MM.1S (cell line): Measurements from ENCODE around the gene IL15.

Experiments used
- DNase-seq: peaks from one replicate; pipeline ENCODE4 v3.0.0-alpha.2; 2015
- H2AFZ ChIP-seq: fragments of 300-600 bp; sonication (generic); 2 replicates; pipeline ENCODE4 v1.6.0; 2016; ENCODE audit warnings: antibody characterized with exemption, low read length
- H3F3A ChIP-seq: fragments of 300-600 bp; sonication (generic); 2 replicates; pipeline ENCODE4 v1.6.1; 2016; ENCODE audit warnings: mild to moderate bottlenecking, antibody characterized with exemption, low read length, moderate library complexity, mixed read lengths; ENCODE audit not compliant: insufficient read depth
- H3K27ac ChIP-seq: fragments of 300-600 bp; sonication (generic); 2 replicates; pipeline ENCODE4 v1.5.1; 2016; ENCODE audit warnings: mild to moderate bottlenecking, low read length
- H3K27me3 ChIP-seq: fragments of 300-600 bp; sonication (generic); replicated peaks from 2 replicates; pipeline ENCODE4 v1.6.0; 2016; ENCODE audit warnings: low read length; ENCODE audit not compliant: insufficient read depth
- H3K36me3 ChIP-seq: fragments of 300-600 bp; sonication (generic); replicated peaks from 2 replicates; pipeline ENCODE4 v1.6.1; 2016; ENCODE audit warnings: mild to moderate bottlenecking, low read length, mixed read lengths; ENCODE audit not compliant: insufficient read depth
- H3K4me1 ChIP-seq: fragments of 300-600 bp; sonication (generic); 2 replicates; pipeline ENCODE4 v1.6.1; 2016; ENCODE audit warnings: low read length, mixed read lengths
- H3K4me2 ChIP-seq: fragments of 300-600 bp; sonication (generic); 2 replicates; pipeline ENCODE4 v1.6.0; 2016; ENCODE audit warnings: low read depth, low read length
- H3K4me3 ChIP-seq: fragments of 300-600 bp; sonication (generic); 2 replicates; pipeline ENCODE4 v1.5.1; 2016; ENCODE audit warnings: low read length, mixed read lengths
- H3K79me2 ChIP-seq: fragments of 300-600 bp; sonication (generic); 2 replicates; pipeline ENCODE4 v1.6.1; 2016; ENCODE audit warnings: mixed run types, low read length, mixed read lengths
- H3K9ac ChIP-seq: fragments of 300-600 bp; sonication (generic); 2 replicates; pipeline ENCODE4 v1.6.1; 2016; ENCODE audit warnings: low read length, mixed read lengths
- H3K9me2 ChIP-seq: fragments of 300-600 bp; sonication (generic); replicated peaks from 2 replicates; pipeline ENCODE4 v1.6.1; 2016; ENCODE audit warnings: mild to moderate bottlenecking, low read length, mixed read lengths; ENCODE audit not compliant: insufficient read depth
- H3K9me3 ChIP-seq: fragments of 300-600 bp; sonication (generic); replicated peaks from 2 replicates; pipeline ENCODE4 v1.6.1; 2016; ENCODE audit warnings: mild to moderate bottlenecking, low read length, mixed read lengths; ENCODE audit not compliant: insufficient read depth
- H4K20me1 ChIP-seq: fragments of 300-600 bp; sonication (generic); 2 replicates; pipeline ENCODE4 v1.6.1; 2016; ENCODE audit warnings: mild to moderate bottlenecking, low read length, moderate library complexity, mixed read lengths; ENCODE audit not compliant: insufficient read depth
- EZH2 ChIP-seq: fragments of 300-600 bp; sonication (generic); optimal IDR thresholded peaks from 2 replicates; pipeline ENCODE3; 2017; ENCODE audit warnings: low read depth, mild to moderate bottlenecking, antibody characterized with exemption, low read length, mixed read lengths
- EZH2phosphoT487 ChIP-seq: fragments of 300-600 bp; sonication (generic); IDR thresholded peaks from 2 replicates; pipeline ENCODE4 v1.6.1; 2018; ENCODE audit warnings: antibody characterized with exemption, low read length
- TF ChIP-seq, protein P1 (sequence below): fragments of 300-600 bp; sonication (generic); IDR thresholded peaks from 2 replicates; pipeline ENCODE4 v1.5.1; 2016; ENCODE audit warnings: antibody characterized with exemption, low read length, mixed read lengths

Gene IL15

GRCh38 chr4:141657550-141658250 is 21.3 kb downstream of the IL15 start:
- Histone ChIP-seq H3K79me2 (no peaks in the 10 kb centered on the region), H3K27ac (no peak overlapping the region; the same call in 1 of the 2 replicates), H3K4me1 (peaks cover 5% of the 10 kb centered on the region; the same call in 1 of the 2 replicates), H3K9me3 (no peaks in the 10 kb centered on the region), H3K4me3 (no peak overlapping the region), H3K27me3 (no peaks in the 10 kb centered on the region), H3F3A (no peaks in the 10 kb centered on the region), H3K4me2 (peak overlapping the region; percentile 51; the same call in 1 of the 2 replicates), H4K20me1 (no peaks in the 10 kb centered on the region), H3K9me2 (no peaks in the 10 kb centered on the region), H2AFZ (no peak overlapping the region), H3K36me3 (no peaks in the 10 kb centered on the region), H3K9ac (no peak overlapping the region)
- DNase-seq = no peak
- TF ChIP-seq EZH2phosphoT487 (no peak), EZH2 (no peak)
- TF ChIP-seq, protein P1, sequence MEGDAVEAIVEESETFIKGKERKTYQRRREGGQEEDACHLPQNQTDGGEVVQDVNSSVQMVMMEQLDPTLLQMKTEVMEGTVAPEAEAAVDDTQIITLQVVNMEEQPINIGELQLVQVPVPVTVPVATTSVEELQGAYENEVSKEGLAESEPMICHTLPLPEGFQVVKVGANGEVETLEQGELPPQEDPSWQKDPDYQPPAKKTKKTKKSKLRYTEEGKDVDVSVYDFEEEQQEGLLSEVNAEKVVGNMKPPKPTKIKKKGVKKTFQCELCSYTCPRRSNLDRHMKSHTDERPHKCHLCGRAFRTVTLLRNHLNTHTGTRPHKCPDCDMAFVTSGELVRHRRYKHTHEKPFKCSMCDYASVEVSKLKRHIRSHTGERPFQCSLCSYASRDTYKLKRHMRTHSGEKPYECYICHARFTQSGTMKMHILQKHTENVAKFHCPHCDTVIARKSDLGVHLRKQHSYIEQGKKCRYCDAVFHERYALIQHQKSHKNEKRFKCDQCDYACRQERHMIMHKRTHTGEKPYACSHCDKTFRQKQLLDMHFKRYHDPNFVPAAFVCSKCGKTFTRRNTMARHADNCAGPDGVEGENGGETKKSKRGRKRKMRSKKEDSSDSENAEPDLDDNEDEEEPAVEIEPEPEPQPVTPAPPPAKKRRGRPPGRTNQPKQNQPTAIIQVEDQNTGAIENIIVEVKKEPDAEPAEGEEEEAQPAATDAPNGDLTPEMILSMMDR = no peak

DNA sequence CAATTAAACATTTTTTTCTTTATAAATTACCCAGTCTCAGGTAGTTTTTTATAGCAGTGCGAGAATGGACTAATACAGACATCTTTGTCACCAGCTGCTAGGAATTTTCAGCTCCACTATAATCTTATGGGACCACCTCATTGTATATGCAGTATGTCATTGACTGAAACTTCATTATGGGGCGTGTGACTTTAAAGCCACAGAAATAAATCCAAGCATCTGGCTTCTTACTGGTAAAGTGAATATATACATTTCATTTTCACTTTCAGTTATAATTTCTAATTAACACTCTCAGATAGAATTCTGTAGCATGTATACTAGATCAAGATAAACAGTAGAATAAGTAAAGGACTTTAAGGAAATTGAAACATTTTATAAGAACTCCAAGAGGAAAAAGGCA is 21.9 kb downstream of the IL15 start:
- Histone ChIP-seq H3F3A (no peaks in the 10 kb centered on the region), H3K4me3 (no peak overlapping the region), H4K20me1 (no peaks in the 10 kb centered on the region), H3K27me3 (no peaks in the 10 kb centered on the region), H3K79me2 (no peaks in the 10 kb centered on the region), H3K9ac (no peak overlapping the region), H3K9me2 (no peaks in the 10 kb centered on the region), H3K4me1 (peaks cover 5% of the 10 kb centered on the region; the same call in 1 of the 2 replicates), H3K9me3 (no peaks in the 10 kb centered on the region), H3K36me3 (no peaks in the 10 kb centered on the region), H3K27ac (no peak overlapping the region; the same call in 1 of the 2 replicates), H3K4me2 (peak overlapping the region; percentile 51; the same call in 1 of the 2 replicates), H2AFZ (no peak overlapping the region)
- TF ChIP-seq EZH2phosphoT487 (no peak), EZH2 (no peak)
- TF ChIP-seq, protein P1 = no peak
- DNase-seq = peak; percentile 56

- no peak overlapping the region for H3K4me3 ChIP-seq
- no peak for DNase-seq
- H2AFZ ChIP-seq = no peak overlapping the region
- no peaks in the 10 kb centered on the region for H3K9me2 ChIP-seq
- no peaks in the 10 kb centered on the region for H3K27me3 ChIP-seq
- no peaks in the 10 kb centered on the region for H3K9me3 ChIP-seq
- no peak overlapping the region for H3K27ac ChIP-seq
- peaks cover 5% of the 10 kb centered on the region; the same call in 1 of the 2 replicates for H3K4me1 ChIP-seq
- no peak overlapping the region for H3K9ac ChIP-seq
- no peaks in the 10 kb centered on the region for H3K36me3 ChIP-seq
- H3F3A ChIP-seq = no peaks in the 10 kb centered on the region
- no peaks in the 10 kb centered on the region for H3K79me2 ChIP-seq
- TF ChIP-seq, protein P1 = no peak
- H4K20me1 ChIP-seq = no peaks in the 10 kb centered on the region
- no peak overlapping the region for H3K4me2 ChIP-seq
These were observed 23.2 kb downstream of the IL15 start for GRCh38 chr4:141659539-141659938.
